Astrocyte (in vitro differentiated cells and primary cell): ENCODE results near the gene GPHN. TPM values are rescaled to one million over a fixed set of nuclear protein-coding genes. Genes with fewer than 3 reads are reported as not detected.

Experiments used
- DNase-seq: peaks from one replicate; pipeline ENCODE4 v3.0.0-alpha.2; 2010; ENCODE audit warnings: low read depth
- FAIRE-seq: peaks from 2 replicates; lab custom pipeline; 2011; peaks lifted over from hg19 to GRCh38; lab: Jason Lieb, UNC
- H2AFZ ChIP-seq: 2 replicates; pipeline ENCODE4 v1.6.0; 2012; ENCODE audit warnings: low read depth, low read length, inconsistent platforms
- H3K27ac ChIP-seq: 2 replicates; pipeline ENCODE4 v1.5.1; 2011; ENCODE audit warnings: low read depth, low read length, inconsistent platforms
- H3K27me3 ChIP-seq: 2 replicates; pipeline ENCODE4 v1.6.0; 2011; ENCODE audit warnings: low read length, inconsistent platforms; ENCODE audit not compliant: insufficient read depth
- H3K36me3 ChIP-seq: 2 replicates; pipeline ENCODE4 v1.5.1; 2011; ENCODE audit warnings: low read length, inconsistent platforms; ENCODE audit not compliant: insufficient read depth
- H3K4me1 ChIP-seq: 2 replicates; pipeline ENCODE4 v1.5.1; 2011; ENCODE audit warnings: low read length, inconsistent platforms; ENCODE audit not compliant: insufficient read depth
- H3K4me2 ChIP-seq: 2 replicates; pipeline ENCODE4 v1.6.0; 2012; ENCODE audit warnings: low read length, inconsistent platforms
- H3K4me3 ChIP-seq: 2 replicates; pipeline ENCODE4 v1.5.1; 2011; ENCODE audit warnings: low read depth, mild to moderate bottlenecking, low read length, inconsistent platforms; ENCODE audit not compliant: insufficient read depth
- H3K79me2 ChIP-seq: 2 replicates; pipeline ENCODE4 v1.6.0; 2012; ENCODE audit warnings: mild to moderate bottlenecking, low read length, inconsistent platforms; ENCODE audit not compliant: insufficient read depth
- H3K9ac ChIP-seq: 2 replicates; pipeline ENCODE4 v1.6.0; 2012; ENCODE audit warnings: mild to moderate bottlenecking, low read length, inconsistent platforms
- H3K9me3 ChIP-seq: 2 replicates; pipeline ENCODE4 v1.5.1; 2012; ENCODE audit warnings: low read depth, mild to moderate bottlenecking, low read length, inconsistent platforms; ENCODE audit not compliant: insufficient read depth
- H4K20me1 ChIP-seq: 2 replicates; pipeline ENCODE4 v1.6.0; 2012; ENCODE audit warnings: low read length, inconsistent platforms; ENCODE audit not compliant: insufficient read depth
- H3K27ac Mint-ChIP-seq: one replicate; pipeline ENCODE4 v1.8.0; 2021; ENCODE audit warnings: mild to moderate bottlenecking, mixed read lengths; ENCODE audit not compliant: unreplicated experiment
- H3K27me3 Mint-ChIP-seq: one replicate; pipeline ENCODE4 v1.8.0; 2021; ENCODE audit warnings: low read depth, mixed read lengths; ENCODE audit not compliant: unreplicated experiment
- H3K36me3 Mint-ChIP-seq: one replicate; pipeline ENCODE4 v1.8.0; 2021; ENCODE audit warnings: low read depth, mixed read lengths; ENCODE audit not compliant: unreplicated experiment
- H3K4me1 Mint-ChIP-seq: one replicate; pipeline ENCODE4 v1.8.0; 2021; ENCODE audit warnings: low read depth, mixed read lengths; ENCODE audit not compliant: unreplicated experiment
- H3K4me3 Mint-ChIP-seq: one replicate; pipeline ENCODE4 v1.8.0; 2021; ENCODE audit warnings: mild to moderate bottlenecking, moderate library complexity, mixed read lengths; ENCODE audit not compliant: unreplicated experiment
- H3K9me3 Mint-ChIP-seq: one replicate; pipeline ENCODE4 v1.8.0; 2021; ENCODE audit warnings: mild to moderate bottlenecking, mixed read lengths; ENCODE audit not compliant: unreplicated experiment
- EZH2 ChIP-seq: IDR thresholded peaks from 2 replicates; pipeline ENCODE4 v1.6.1; 2012; ENCODE audit warnings: mild to moderate bottlenecking, low read length, inconsistent platforms; ENCODE audit not compliant: insufficient read depth
- total RNA-seq: library from RNA; stranded (reverse); gene quantifications from 2 replicates; pipeline ENCODE4 v1.2.1, GENCODE V29; 2021
- TF ChIP-seq, protein P1 (sequence below): IDR thresholded peaks from 2 replicates; pipeline ENCODE4 v1.5.1; 2011; ENCODE audit warnings: low read depth, mild to moderate bottlenecking, inconsistent platforms, low read length, moderate library complexity; ENCODE audit not compliant: insufficient read depth

GPHN gene
- total RNA-seq, 1 donor from 2014 or later, result 6.9 TPM

DNA sequence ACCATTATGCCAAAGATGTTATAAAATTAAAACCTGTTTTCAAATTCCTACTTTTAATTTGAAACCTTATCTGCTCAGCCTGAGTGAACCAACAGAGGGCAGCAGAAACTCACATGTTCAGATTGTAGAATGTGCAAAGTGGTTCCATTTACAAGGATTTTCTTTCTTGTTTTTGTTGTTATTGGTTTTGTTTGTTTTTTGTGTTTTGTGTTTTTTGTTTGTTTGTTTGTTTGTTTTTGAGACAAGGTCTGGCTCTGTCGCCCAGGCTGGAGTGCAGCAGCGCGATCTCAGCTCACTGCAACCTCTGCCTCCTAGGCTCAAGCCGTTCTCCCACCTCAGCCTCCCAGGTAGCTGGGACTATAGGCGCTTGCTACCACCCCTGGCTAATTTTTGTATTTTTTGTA is 658.5 kb downstream of the GPHN start:
- H3K27me3 Mint-ChIP-seq, result no peaks in the 10 kb centered on the region
- H3K4me1 ChIP-seq, result peaks cover 6% of the 10 kb centered on the region
- H3K4me2 ChIP-seq, result no peak overlapping the region
- no peaks in the 10 kb centered on the region for H3K9me3 ChIP-seq
- no peaks in the 10 kb centered on the region for H3K79me2 ChIP-seq
- no peaks in the 10 kb centered on the region for H4K20me1 ChIP-seq
- H3K36me3 ChIP-seq, result no peaks in the 10 kb centered on the region
- peak; percentile 7 for DNase-seq
- H3K27me3 ChIP-seq, result no peaks in the 10 kb centered on the region
- H3K9me3 Mint-ChIP-seq, result no peaks in the 10 kb centered on the region
- H3K36me3 Mint-ChIP-seq, result no peaks in the 10 kb centered on the region
- no peak overlapping the region for H3K4me3 ChIP-seq
- H3K4me1 Mint-ChIP-seq, result peaks cover 10% of the 10 kb centered on the region
- H3K27ac ChIP-seq, result no peak overlapping the region
- FAIRE-seq, result peak; percentile 56
- H2AFZ ChIP-seq, result no peak overlapping the region
- no peak overlapping the region for H3K4me3 Mint-ChIP-seq
- H3K27ac Mint-ChIP-seq, result no peak overlapping the region
- H3K9ac ChIP-seq, result no peak overlapping the region
- TF ChIP-seq EZH2, result no peak
- TF ChIP-seq, protein P1, sequence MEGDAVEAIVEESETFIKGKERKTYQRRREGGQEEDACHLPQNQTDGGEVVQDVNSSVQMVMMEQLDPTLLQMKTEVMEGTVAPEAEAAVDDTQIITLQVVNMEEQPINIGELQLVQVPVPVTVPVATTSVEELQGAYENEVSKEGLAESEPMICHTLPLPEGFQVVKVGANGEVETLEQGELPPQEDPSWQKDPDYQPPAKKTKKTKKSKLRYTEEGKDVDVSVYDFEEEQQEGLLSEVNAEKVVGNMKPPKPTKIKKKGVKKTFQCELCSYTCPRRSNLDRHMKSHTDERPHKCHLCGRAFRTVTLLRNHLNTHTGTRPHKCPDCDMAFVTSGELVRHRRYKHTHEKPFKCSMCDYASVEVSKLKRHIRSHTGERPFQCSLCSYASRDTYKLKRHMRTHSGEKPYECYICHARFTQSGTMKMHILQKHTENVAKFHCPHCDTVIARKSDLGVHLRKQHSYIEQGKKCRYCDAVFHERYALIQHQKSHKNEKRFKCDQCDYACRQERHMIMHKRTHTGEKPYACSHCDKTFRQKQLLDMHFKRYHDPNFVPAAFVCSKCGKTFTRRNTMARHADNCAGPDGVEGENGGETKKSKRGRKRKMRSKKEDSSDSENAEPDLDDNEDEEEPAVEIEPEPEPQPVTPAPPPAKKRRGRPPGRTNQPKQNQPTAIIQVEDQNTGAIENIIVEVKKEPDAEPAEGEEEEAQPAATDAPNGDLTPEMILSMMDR, result peak; percentile 96

- Histone ChIP-seq H3K27ac (no peak overlapping the region), H3K9me3 (no peaks in the 10 kb centered on the region), H3K4me1 (peaks cover 6% of the 10 kb centered on the region), H3K27me3 (no peaks in the 10 kb centered on the region), H4K20me1 (no peaks in the 10 kb centered on the region), H3K36me3 (no peaks in the 10 kb centered on the region), H3K9ac (no peak overlapping the region), H2AFZ (no peak overlapping the region), H3K4me2 (peak overlapping the region; percentile 42), H3K79me2 (no peaks in the 10 kb centered on the region), H3K4me3 (no peak overlapping the region)
- Mint-ChIP-seq H3K27ac (peak overlapping the region; percentile 83), H3K9me3 (no peaks in the 10 kb centered on the region), H3K4me3 (no peak overlapping the region), H3K27me3 (no peaks in the 10 kb centered on the region), H3K4me1 (peaks cover 10% of the 10 kb centered on the region), H3K36me3 (no peaks in the 10 kb centered on the region)
- FAIRE-seq (no peak), DNase-seq (peak; percentile 37)
- TF ChIP-seq, protein P1, result no peak
- TF ChIP-seq EZH2, result no peak
Observed at GRCh38 chr14:67167420-67168109, 659.6 kb downstream of the GPHN start.

- Mint-ChIP-seq H3K27me3 (no peaks in the 10 kb centered on the region), H3K4me3 (no peak overlapping the region), H3K4me1 (peaks cover 10% of the 10 kb centered on the region), H3K27ac (peak overlapping the region; percentile 83), H3K9me3 (peaks cover under 1% of the 10 kb centered on the region), H3K36me3 (no peaks in the 10 kb centered on the region)
- Histone ChIP-seq H3K79me2 (no peaks in the 10 kb centered on the region), H3K27me3 (no peaks in the 10 kb centered on the region), H4K20me1 (no peaks in the 10 kb centered on the region), H3K4me3 (no peak overlapping the region), H3K4me2 (peak overlapping the region; percentile 42), H3K9ac (no peak overlapping the region), H3K36me3 (no peaks in the 10 kb centered on the region), H3K9me3 (no peaks in the 10 kb centered on the region), H3K27ac (no peak overlapping the region), H3K4me1 (peaks cover 6% of the 10 kb centered on the region), H2AFZ (no peak overlapping the region)
- FAIRE-seq (no peak), DNase-seq (no peak)
- TF ChIP-seq, protein P1, result no peak
- no peak for TF ChIP-seq EZH2
Observed at GRCh38 chr14:67168110-67168441, 660.1 kb downstream of the GPHN start.
